K562 (cell line): ENCODE data around the gene SIGLEC14. TPM values are rescaled to one million over a fixed set of nuclear protein-coding genes. Genes with fewer than 3 reads are reported as not detected.

ENCODE experiments used
- ATAC-seq: fragments of 200-7000 bp; cut with Tn5 transposase; 3 replicates; pipeline ENCODE4 v1.9.1; 2020; ENCODE audit warnings: moderate library complexity
- BruUV-seq: library from RNA; stranded (reverse); fragments of 400-500 nt; replicated peaks from 2 replicates; lab custom pipeline; 2021; lab: Mats Ljungman, UMichigan
- CTCF ChIA-PET: fragments of 300-600 bp; formaldehyde crosslinking; extraction: SDS; loops from one replicate; lab custom pipeline; 2021; ENCODE audit warnings: low intra/inter-chr PET ratio; lab: Yijun Ruan, JAX
- POLR2A ChIA-PET: fragments of 300-600, 350-650 bp; sonication (Branson Sonifier 250); formaldehyde crosslinking; extraction: SDS; loops from one replicate; lab custom pipeline; 2021; ENCODE audit warnings: antibody characterized with exemption, inconsistent platforms; lab: Yijun Ruan, JAX
- DNase-seq, 4 experiments: peaks; one replicate each; pipeline versions ENCODE4 v3.0.0 to v3.0.0-alpha.2; 2011 to 2018; ENCODE audit warnings: low spot score in 3 of 4, mixed read lengths in 3 of 4; ENCODE audit errors: extremely low read depth in 1 of 4
- FAIRE-seq: peaks from 2 replicates; lab custom pipeline; 2011; peaks lifted over from hg19 to GRCh38; lab: Jason Lieb, UNC
- H2AFZ ChIP-seq: 2 replicates; pipeline ENCODE4 v1.6.0; 2011; ENCODE audit warnings: low read depth, low read length, control low read depth, inconsistent platforms
- H3K27ac ChIP-seq: fragments of 200-600 bp; 3 replicates; pipeline ENCODE4 v1.8.0; 2011; ENCODE audit warnings: low read depth, mild to moderate bottlenecking, control low read depth, inconsistent platforms, low read length, moderate library complexity, mixed read lengths; ENCODE audit errors: extremely low read depth
- H3K27me3 ChIP-seq, 2 experiments: fragments of 300-600 bp in 1 of 2; 2 replicates in 1 of 2; 3 replicates in 1 of 2; pipeline versions ENCODE4 v1.6.0 to v1.8.0; 2011; ENCODE audit warnings: inconsistent platforms in 2 of 2, low read length in 2 of 2, mild to moderate bottlenecking in 1 of 2, mixed read lengths in 1 of 2, moderate library complexity in 1 of 2; ENCODE audit not compliant: control insufficient read depth in 2 of 2, insufficient read depth in 2 of 2
- H3K36me3 ChIP-seq: fragments of 300-600 bp; 3 replicates; pipeline ENCODE4 v1.8.0; 2011; ENCODE audit warnings: mild to moderate bottlenecking, low read length, inconsistent platforms; ENCODE audit not compliant: control insufficient read depth, insufficient read depth
- H3K4me1 ChIP-seq, 2 experiments: fragments of 200-600 bp in 1 of 2; replicated peaks in 1 of 2; 2 replicates in 1 of 2; 3 replicates in 1 of 2; pipeline versions ENCODE4 v1.5.1 to v1.8.0; 2011; ENCODE audit warnings: inconsistent platforms in 2 of 2, low read length in 2 of 2, mild to moderate bottlenecking in 1 of 2, mixed read lengths in 1 of 2, moderate library complexity in 1 of 2; ENCODE audit not compliant: control insufficient read depth in 2 of 2, insufficient read depth in 2 of 2
- H3K4me2 ChIP-seq: 2 replicates; pipeline ENCODE4 v1.6.1; 2011; ENCODE audit warnings: low read length, control low read depth, inconsistent platforms, mixed read lengths; ENCODE audit not compliant: insufficient read depth
- H3K4me3 ChIP-seq: fragments of 200-600 bp; sonication (generic), shearing (Covaris generic); 2 replicates; pipeline ENCODE4 v1.5.1; 2016; ENCODE audit warnings: control low read depth, inconsistent platforms
- H3K79me2 ChIP-seq: fragments of 200-600 bp; 3 replicates; pipeline ENCODE4 v1.8.0; 2011; ENCODE audit warnings: low read length, inconsistent platforms; ENCODE audit not compliant: control insufficient read depth, insufficient read depth
- H3K9ac ChIP-seq, 2 experiments: 2 replicates each; pipeline versions ENCODE4 v1.6.0 to v1.6.1; 2011; ENCODE audit warnings: low read depth in 2 of 2, low read length in 2 of 2, control low read depth in 1 of 2, inconsistent platforms in 1 of 2, mild to moderate bottlenecking in 1 of 2, mixed read lengths in 1 of 2; ENCODE audit not compliant: insufficient read depth in 1 of 2
- H3K9me1 ChIP-seq: one replicate; pipeline ENCODE4 v1.6.0; 2011; ENCODE audit warnings: inconsistent platforms, mild to moderate bottlenecking, low read length, moderate library complexity; ENCODE audit not compliant: control insufficient read depth, insufficient read depth
- H3K9me3 ChIP-seq: replicated peaks from 2 replicates; pipeline ENCODE4 v1.5.1; 2011; ENCODE audit warnings: low read depth, low read length, inconsistent platforms; ENCODE audit not compliant: control insufficient read depth, insufficient read depth
- H4K20me1 ChIP-seq: replicated peaks from 2 replicates; pipeline ENCODE4 v1.6.1; 2011; ENCODE audit warnings: low read length, inconsistent platforms, mixed read lengths; ENCODE audit not compliant: control insufficient read depth, insufficient read depth
- BCLAF1 ChIP-seq, 2 experiments: fragments of 450-650 bp in 1 of 2; IDR thresholded peaks; 2 replicates each; pipeline ENCODE4 v1.6.1; 2011 to 2017; ENCODE audit warnings: low read depth in 2 of 2, antibody characterized with exemption in 1 of 2, borderline replicate concordance in 1 of 2, low read length in 1 of 2, mild to moderate bottlenecking in 1 of 2, mixed read lengths in 1 of 2; ENCODE audit not compliant: control insufficient read depth in 1 of 2
- CREB3L1 ChIP-seq: fragments of 450-650 bp; IDR thresholded peaks from 2 replicates; pipeline ENCODE4 v1.6.1; 2014; ENCODE audit warnings: low read depth, mild to moderate bottlenecking, moderate library complexity, borderline replicate concordance
- E2F5 ChIP-seq: sonication (generic); formaldehyde crosslinking; IDR thresholded peaks from 2 replicates; pipeline ENCODE4 v1.8.0; 2022; ENCODE audit warnings: mild to moderate bottlenecking, missing genetic modification reagents
- GTF2E2 ChIP-seq: fragments of 200-800 bp; sonication (Bioruptor generic); IDR thresholded peaks from 2 replicates; pipeline ENCODE4 v1.6.1; 2016; ENCODE audit warnings: missing genetic modification characterization, missing compliant biosample characterization
- HEY1 ChIP-seq: fragments of 250-450 bp; sonication (Bioruptor Pico); IDR thresholded peaks from 2 replicates; pipeline ENCODE4 v1.5.0; 2020; ENCODE audit warnings: mild to moderate bottlenecking, moderate library complexity, borderline replicate concordance
- KAT7 ChIP-seq: sonication (generic); formaldehyde crosslinking; IDR thresholded peaks from 2 replicates; pipeline ENCODE4 v1.8.0; 2022; ENCODE audit warnings: missing genetic modification reagents, mild to moderate bottlenecking, borderline replicate concordance
- PHF20 ChIP-seq: fragments of 450-650 bp; IDR thresholded peaks from 2 replicates; pipeline ENCODE4 v1.6.1; 2018; ENCODE audit not compliant: partially characterized antibody
- ZNF589 ChIP-seq: fragments of 200-800 bp; sonication (Bioruptor generic); IDR thresholded peaks from 2 replicates; pipeline ENCODE4 v1.6.1; 2016; ENCODE audit warnings: low read depth, missing genetic modification characterization, missing compliant biosample characterization
- ZNF766 ChIP-seq: fragments of 200-800 bp; sonication (Bioruptor generic); conservative IDR thresholded peaks from 2 replicates; pipeline ENCODE4 v1.6.1; 2016; ENCODE audit warnings: missing genetic modification characterization, missing compliant biosample characterization
- whole genome bisulfite sequencing: fragments of 100-300 bp; shearing (Covaris generic); methylation state at CpG from one replicate; pipeline ENCODE4 v1.1.6; 2016; ENCODE audit warnings: low coverage, mixed read lengths; ENCODE audit not compliant: insufficient coverage; ENCODE audit errors: missing lambda C conversion rate; 5-methylcytosine and 5-hydroxymethylcytosine counted together
- in situ Hi-C: fragments of 300-500 bp; cut with MboI; formaldehyde crosslinking; loops from 4 replicates; pipeline ENCODE4 v1.15.0; 2018; ENCODE audit warnings: inconsistent platforms, mixed read lengths
- intact Hi-C: fragments of 100-400 bp; cut with micrococcal nuclease; formaldehyde crosslinking; loops from 2 replicates; pipeline ENCODE4 v1.14.2; 2022
- polyA plus RNA-seq, 8 experiments: library from polyadenylated mRNA; depleted of rRNA in 4 of 8; stranded (reverse) in 5 of 8; unstranded in 3 of 8; fragments of >200 nt; fragmentation: Nextera tagmentation in 2 of 8; fragmentation: Illumina TruSeq in 1 of 8; extraction: Ambion mirVana in 2 of 8; extraction: Trizol in 1 of 8; gene quantifications; 2 replicates each; pipeline versions ENCODE4 v1.2.1 to v1.2.3, GENCODE V29; 2011 to 2014; ENCODE audit warnings: inconsistent platforms in 1 of 8, missing spikeins in 1 of 8
- total RNA-seq, 7 experiments: library from RNA; depleted of rRNA in 6 of 7; stranded (reverse); fragments of >200 nt in 6 of 7; fragmentation: Illumina TruSeq in 2 of 7; extraction: Trizol in 2 of 7; gene quantifications; 2 replicates each; pipeline versions ENCODE4 v1.2.1 to v1.2.3, GENCODE V29; 2011 to 2021; ENCODE audit warnings: low replicate concordance in 1 of 7

Gene SIGLEC14
- total and polyA plus RNA-seq, 9 of the 15 experiments (the other 6 are each of a cell fraction or from before 2014, with no cell fraction given), result not detected

GRCh38 chr19:51593138-51593890 lies 53.3 kb downstream of the SIGLEC14 start:
- in situ Hi-C loops, result no loop called here
- intact Hi-C loops, result no loop called here
- Histone ChIP-seq H3K27ac (no peak overlapping the region), H4K20me1 (no peaks in the 10 kb centered on the region), H3K4me2 (peak overlapping the region; percentile 89), H3K27me3 (no peaks in the 10 kb centered on the region), H3K4me3 (peak overlapping the region; percentile 48), H3K9me3 (peaks cover 7% of the 10 kb centered on the region; the same call in 1 of the 2 replicates), H3K9ac (peak overlapping the region; percentile 6 to 92; a peak in 2 of 4 replicates), H3K36me3 (peaks cover 14% of the 10 kb centered on the region; the same call in 2 of the 3 replicates), H3K79me2 (no peaks in the 10 kb centered on the region; the same call in 2 of the 3 replicates), H3K4me1 (peaks cover 23 to 32% of the 10 kb centered on the region in 2 experiments), H3K9me1 (no peaks in the 10 kb centered on the region), H2AFZ (peak overlapping the region; percentile 89)
- 35% methylated on average over 10 of the region's 10 CpGs for WGBS
- DNase-seq (peak in 2 of 4 experiments; percentile 20 to 26), FAIRE-seq (peak; percentile 70), ATAC-seq (no peak)
- POLR2A ChIA-PET, result interaction anchor here (0.7 to 2.4 kb wide), 4 partner anchors 14 to 56 kb away, joined by 4 to 15 read pairs (median 6); no protein-coding TSS in a partner anchor
- CTCF ChIA-PET, result no interaction called here
- TF ChIP-seq ZNF589 (CRISPR knock-in tag) (no peak), KAT7 (0 out of 2 replicates have a peak, but pooled peaks have one; percentile 3), BCLAF1 (IDR thresholded peaks at IDR 0.05; ENCODE audit: borderline replicate concordance in 1 of 2, control insufficient read depth in 1 of 2, low read depth in 2 of 2, low read length in 1 of 2) (no peak), CREB3L1 (no peak), E2F5 (CRISPR knock-in tag) (0 out of 2 replicates have a peak, but pooled peaks have one; percentile 20), HEY1 (no peak), ZNF766 (CRISPR knock-in tag) (0 out of 2 replicates have a peak, but pooled peaks have one; percentile 7), GTF2E2 (tag) (no peak), PHF20 (no peak)
- no TSS peak for BruUV-seq
